Stimulated activated CD4-positive, alpha-beta T cell treated with anti-CD3 and anti-CD28 coated beads, Interleukin-1b, Interleukin-23, amount 100 ng/mL, for 24 hours (primary cell): ENCODE data around the gene HDLBP.
A peak's percentile ranks its signal among the peaks of the same experiment; 100 is the strongest.
"Not testable (repeated sequence)": the region's sequence is repeated elsewhere in the genome, so short reads cannot be mapped to it uniquely, and the experiment has no call there.

Source experiments
- DNase-seq, 4 experiments: peaks; one replicate each; pipeline ENCODE4 v3.0.0-alpha.2; 2020; ENCODE audit warnings: low read depth in 4 of 4, low spot score in 1 of 4

Gene HDLBP

DNA sequence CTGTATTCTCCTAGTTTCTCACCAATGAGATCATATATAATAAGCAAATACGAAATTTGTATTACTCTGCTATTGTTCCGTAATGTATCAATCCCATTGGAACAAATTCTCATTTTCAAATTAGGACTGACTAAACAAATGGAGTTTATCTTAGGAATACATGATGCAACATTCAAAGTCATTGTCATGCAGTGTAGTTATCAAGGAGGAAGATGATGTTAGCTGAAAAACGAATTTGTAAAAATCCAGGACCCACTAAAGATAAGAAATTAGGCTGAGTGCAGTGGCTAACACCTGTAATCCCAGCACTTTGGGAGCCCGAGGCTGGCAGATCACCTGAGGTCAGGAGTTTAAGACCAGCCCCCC lies 15.1 kb upstream of the HDLBP start:
- DNase-seq = no peak

DNA sequence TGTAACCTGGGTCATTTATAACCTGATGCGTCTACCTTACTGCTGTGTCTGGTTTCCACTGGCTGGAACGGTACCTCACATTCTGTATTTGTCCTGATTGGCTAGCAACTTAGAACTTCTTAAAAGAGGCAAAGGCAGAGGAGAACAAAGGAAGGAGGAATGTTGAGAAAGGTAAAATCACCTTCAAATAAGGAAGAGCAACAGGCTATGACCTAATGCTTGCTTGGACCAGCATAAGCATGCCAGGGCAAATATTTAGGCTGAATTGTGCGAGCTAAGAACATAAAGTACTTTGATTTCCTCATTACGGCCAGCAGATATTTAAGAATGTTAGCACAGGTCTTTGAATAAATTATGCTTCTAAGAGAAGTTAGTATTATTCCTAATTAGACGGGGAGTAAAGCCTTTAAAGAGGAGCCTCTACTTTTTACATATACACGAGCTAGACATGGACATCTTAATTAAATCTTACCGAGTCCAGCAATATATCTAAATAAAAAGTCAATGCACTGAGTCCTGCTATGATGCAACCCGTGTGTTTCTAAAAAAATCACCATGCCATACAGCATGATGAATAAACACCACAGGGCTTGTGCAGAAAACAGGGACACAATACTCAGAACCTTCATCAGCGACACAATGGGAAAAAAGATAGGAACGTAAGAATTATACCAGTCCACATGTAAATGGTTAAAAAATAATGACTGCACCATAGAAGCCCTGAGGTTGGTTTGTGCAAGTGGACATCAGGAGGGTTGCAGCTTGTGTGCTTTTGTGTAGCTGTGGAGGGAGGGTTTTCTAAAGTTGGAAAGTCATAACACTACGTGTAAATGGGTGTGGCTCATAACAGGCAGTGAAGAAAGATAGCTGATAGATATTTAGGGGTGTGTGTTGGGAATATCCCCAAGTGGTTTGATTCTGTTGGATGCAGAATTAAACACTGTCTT lies 14.5 kb upstream of the HDLBP start:
- DNase-seq = no peak

DNA sequence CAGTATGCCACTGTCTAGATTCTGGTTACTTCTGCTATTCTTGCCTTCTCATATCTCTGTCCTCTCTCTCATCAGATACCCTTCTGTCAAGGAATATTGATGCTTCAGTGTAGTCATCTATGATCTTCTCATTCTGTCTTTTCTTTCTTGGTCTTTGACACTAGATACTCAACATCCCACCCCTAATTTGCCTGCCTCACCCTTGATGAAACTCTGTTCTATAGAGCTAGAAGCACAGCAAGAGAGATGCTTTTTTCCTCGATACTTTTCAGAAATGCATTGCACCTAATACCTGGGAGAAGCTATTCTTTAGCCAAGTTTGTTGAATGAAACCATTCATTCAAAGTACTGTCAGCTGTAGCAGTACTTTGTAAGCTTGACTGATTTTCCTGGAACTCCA lies 9.8 kb upstream of the HDLBP start:
- no peak for DNase-seq

DNA sequence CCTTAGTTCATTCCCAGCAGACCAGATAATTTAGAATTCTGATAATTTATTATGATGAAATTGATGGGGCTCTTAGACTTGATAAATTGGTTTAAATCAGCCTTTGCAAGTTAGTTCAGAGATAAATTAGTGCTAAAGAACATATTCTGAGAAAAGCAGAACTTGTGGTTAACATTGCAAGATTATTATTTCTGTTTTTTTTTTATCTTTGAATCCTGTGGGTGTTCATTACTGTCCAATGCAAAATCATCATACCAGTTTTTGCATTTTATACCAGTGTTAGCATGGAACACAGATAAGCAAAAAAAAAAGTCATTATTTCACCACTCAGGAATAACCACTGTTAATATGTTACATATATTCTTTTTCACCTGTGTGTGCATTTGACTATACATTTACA lies 9.3 kb upstream of the HDLBP start:
- DNase-seq = no peak

DNA sequence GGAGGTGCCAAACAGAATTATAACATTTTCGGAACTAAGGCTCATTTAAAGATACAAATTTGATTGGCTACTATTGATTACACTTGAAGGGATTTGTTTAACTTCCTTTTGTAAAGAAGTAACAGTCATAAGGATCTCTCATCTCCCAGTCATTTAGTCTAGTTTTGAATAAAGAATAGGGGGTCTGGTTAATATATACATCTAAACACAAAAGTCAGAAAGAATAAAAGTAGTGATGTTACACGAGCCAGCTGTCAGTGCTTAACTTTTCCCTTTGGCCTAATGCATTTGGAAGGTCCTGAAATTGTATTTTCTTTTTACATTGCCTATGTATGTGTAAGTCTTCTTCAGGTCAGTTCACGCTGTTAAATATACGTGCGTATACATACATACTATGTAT lies 8.3 kb upstream of the HDLBP start:
- no peak for DNase-seq

DNA sequence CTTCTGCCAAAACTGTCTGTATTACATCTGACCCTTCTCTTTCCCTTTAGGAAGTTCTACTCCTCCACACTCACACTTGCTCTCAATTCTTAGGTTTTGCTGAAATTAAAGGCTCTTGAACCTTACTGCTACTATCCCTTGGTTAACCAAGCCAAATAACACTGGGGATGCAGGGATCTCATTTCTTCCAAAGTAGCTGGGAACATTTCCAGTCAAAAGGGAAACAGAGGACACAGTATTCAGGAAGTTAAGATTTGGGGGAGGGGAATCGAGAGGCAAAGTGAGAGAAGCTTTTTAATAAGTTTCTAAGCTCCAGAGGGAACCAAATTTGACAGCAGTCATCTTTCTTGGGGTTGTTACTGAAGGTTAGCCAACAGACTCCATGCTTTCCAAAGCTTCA lies 6.4 kb upstream of the HDLBP start:
- DNase-seq = no peak

DNA sequence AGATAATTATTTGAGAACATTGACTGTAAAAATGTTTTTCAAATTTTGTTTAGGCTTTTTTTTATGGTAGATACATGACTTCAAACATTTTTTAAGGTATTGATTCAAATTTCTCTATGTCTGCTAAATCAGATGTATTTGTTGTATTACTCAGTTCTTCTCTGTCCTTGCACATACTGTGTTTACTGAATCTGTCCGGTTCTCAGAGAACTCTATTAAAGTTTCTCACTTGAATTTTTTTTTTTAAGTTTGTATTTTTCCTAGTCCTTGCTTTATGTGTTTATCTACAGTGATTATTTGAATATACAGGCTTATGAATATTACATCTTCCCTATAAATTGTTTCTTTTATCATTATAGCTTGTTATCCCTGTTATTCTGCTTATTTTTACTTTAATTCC lies 5.6 kb upstream of the HDLBP start:
- DNase-seq = no peak

DNA sequence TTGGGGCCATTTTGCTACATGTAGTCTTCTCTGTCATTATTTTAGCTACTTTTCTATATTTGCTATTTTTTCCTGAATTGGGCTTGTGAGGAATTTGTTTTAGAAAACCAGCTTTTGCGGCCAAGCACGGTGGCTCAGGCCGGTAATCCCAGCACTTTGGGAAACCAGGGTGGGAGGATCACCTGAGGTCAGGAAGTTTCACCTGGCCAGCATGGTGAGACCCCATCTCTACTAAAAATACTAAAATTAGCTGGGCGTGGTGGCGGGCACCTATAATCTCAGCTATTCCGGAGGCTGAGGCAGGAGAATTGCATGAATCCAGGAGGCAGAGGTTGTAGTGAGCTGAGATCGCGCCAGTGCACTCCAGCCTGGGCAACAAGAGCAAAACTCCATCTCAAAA lies 4.9 kb upstream of the HDLBP start:
- no peak for DNase-seq

DNA sequence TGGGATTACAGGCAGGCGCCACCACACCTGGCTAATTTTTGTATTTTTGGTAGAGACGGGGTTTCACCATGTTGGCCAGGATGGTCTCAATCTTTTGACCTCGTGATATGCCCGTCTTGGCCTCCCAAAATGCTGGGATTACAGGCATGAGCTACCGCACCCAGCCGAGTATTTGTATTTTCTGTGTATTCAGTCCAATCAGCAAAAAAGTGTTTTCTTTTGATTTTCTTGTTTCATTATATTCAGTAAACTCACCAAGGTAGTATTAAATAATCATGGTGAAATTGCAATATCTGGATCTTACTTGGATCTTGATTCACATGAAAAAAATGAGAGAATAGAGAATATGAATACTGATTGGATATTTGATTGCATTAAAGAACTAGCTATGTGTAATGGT lies 3.4 kb upstream of the HDLBP start:
- not testable (repeated sequence) for DNase-seq

DNA sequence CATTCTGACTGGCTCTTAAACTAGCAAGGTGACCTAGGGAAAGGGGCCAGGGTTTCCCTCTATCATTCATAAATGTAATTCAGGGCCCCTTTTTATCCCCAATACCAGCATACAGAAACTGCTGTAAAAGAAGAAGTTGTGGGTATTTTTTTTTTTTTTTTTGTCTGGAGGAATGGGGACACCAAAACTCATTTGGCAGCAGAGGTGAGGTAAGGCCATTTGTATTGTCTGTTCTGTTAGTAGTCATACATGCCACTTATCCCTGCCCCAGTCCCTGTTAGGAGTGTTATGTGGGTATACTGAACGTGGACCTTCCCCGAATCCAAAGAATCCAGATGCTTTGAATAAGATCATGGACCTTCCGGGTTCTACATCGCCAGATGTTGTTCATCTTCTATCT lies 1.9 kb upstream of the HDLBP start:
- no peak for DNase-seq

DNA sequence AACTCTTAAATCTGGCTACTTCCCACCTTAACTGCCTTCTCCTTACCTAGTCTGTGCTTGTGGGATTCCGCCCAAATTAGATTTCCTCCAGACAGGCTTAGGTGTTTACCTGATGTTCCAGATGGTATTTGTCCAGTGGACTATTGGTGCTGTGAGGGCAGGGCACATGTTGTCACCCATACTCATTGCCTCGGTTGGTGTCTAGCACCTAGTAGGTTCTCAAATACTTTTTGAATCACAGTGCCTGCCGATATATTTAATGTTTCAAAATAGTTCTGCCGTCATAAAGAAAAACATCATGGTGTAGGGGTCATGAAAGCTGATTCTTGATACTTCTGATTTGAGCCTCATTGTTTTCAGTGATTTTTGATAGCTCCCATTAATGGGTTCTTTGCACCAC lies 1.4 kb upstream of the HDLBP start:
- no peak for DNase-seq

DNA sequence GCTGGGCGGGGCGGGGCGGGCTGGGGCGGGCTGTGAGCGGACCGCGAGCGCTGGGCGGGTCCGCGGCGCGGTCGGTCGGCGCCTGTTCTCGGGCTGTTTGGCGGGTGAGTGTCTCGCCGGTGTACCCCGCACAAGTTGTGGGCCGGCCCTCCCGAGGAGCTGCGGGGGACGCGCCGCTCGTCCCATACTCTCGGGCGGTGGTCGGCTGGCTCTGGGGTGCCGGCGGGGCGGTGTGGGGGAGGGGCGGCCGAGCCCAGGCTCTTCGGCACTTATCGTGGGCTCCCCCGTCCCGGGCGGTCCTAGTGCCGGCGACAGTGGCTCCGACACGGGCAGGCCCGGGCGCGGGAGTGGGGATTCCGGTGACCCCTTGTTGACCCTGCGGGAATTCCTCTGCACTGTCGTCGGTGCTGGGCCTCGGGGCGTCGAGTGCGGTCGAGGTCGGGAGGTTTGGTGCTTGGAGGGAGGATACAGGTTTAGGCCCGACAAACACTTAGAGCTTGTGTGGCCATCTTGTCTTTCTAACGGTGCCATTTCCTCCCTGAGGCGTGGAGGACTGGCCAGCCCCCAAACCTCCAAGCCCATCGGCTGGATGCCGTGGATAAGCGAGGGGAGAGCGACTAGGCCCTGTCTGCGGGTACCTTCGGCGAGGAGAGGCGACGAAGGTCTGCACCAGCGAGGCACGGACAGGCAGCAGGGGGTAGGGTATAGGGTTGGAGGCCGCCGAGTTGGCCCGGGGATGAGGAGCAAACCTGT lies 583 bp upstream of the HDLBP start, which contains the start of gene SEPTIN2:
TSS of gene SEPTIN2 (plus strand) at position 47 of the 753 bp plus-strand sequence. CDS start 8,308 bp downstream, outside the sequence.
- DNase-seq = peak; percentile 50 to 60 (median 57)

DNA sequence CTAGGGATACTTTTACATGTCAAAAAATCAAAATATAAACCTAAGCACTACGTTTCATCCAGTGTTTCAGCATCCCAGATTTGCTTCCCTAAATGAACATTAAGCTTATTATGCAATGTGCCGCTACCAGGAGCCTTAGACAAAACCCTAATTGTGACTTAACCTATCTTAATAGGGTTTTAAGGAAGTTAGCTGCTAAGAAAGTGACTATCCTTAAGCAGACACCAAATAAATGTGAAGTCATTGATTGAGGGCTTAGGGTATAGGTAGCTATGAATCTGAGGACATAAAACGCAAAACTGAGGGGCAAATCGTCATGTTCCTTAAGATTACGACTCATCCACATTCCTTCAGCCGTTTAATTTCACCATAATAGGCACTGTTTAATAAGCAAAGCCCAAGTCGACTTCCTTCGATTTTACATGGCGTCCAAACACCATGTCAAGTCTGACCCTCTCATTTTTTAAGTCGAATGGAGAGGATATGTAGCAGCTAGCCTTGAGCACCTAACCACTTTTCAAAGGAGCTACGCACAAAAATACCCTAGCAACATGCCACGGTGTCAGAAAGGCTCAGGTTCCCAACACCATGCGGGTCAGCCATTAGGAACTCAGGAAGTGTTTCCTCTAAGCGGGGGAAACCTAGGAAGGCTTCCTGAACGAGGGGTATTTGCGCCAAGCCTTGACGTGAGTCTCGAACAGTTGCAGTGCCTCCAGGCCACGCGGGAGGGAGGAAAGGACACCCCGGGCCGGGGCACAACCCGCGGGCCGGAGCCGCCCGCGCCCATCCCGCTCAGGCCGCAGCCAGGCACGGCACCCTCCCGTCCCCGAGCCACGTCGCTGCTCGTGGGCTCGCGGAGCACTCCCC lies 1.0 kb downstream of the HDLBP start:
- no peak for DNase-seq

DNA sequence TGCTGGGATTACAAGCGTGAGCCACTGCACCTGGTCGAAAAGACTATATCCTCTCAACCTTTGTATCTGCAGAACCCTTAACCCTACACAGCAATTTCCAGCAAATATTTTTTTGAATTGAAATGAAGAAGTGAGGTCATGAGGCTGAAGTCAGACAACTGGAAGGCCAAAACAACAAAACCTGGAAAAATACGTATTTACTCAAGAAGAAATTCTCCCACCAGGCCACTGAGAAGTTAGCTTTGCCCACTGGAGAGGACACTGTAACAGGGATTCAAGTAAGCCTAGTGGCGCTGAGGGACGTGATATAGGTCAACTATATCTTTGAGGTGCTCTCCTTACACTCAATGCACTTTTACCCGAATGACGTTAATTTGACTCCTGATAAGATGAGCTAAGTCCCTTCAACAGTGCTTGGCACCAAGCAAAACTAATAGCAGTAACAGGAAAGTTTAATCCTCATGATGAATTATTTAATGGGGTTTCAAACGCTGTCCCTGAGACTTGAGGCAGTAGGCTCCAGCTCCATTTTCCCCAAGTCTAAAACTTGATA lies 1.9 kb downstream of the HDLBP start:
- no peak for DNase-seq

DNA sequence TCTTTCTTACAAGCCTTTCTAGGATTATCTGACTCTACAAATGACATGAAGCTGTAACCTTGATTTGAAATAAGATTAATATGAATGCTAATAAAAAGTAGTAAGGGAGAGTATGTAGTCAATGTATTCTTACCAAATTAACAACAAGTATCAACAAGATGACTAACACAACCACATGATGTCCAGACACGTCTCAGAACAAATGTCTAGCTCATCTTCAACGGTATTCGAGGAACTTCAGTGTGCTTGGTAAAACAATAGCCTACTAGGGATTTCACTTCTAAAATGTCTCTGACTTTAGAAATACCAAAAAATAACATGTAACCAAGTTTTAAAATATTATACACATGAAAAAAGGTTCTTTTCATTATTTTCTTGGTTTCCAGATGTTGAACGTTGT lies 3.4 kb downstream of the HDLBP start:
- no peak for DNase-seq

DNA sequence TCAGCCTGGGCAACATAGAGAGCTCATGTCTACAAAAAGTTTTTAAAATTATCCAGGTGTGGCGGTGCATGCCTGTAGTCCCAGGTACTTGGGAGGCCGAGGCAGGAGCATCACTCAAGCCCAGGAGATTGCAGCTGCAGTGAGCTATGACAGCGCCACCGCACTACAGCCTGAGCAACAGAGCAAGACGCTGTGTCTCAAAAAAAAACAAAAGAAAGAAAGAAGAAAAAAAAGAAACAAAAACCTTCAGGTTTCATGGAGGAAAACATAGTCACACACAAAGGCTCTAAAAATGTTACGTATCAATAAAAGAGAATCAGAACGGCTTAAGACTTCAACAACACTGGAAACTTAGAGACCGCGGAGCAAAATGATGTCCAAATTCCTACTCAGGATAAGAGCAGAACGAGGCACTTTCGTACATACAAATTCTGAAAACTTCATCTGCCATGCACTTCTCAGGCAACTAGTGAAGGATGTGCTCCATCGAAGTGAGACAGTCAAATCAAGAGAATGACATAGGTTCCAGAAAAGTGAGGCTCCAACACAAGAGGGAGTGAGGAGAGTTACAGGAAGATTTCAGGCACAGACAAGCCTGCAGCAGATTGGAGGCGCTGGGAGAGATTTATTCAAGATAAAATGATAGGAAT lies 4.4 kb downstream of the HDLBP start:
- no peak for DNase-seq

DNA sequence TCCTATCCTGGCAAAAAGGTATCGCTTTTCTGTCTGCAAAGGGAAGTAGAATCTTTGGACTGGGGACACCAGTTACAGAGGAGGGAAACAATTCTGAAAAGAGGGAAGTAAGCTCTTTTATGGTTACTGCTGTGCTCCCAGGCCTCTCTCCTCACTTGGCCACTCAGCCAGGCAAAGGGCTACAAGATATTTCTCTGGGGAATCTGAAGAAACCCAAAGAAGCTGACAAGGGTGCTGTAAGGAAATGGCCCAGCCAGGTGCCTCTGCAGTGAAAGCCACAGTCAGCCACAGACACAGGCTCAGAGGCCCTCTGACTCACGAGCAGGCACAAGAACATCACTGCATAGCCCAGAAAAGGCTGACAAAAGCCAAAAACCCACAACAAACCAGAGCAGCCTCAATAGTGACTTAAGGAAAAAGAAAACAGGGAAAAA lies 5.8 kb downstream of the HDLBP start:
- peak in 3 of 4 experiments; percentile 23 to 48 (median 41) for DNase-seq

DNA sequence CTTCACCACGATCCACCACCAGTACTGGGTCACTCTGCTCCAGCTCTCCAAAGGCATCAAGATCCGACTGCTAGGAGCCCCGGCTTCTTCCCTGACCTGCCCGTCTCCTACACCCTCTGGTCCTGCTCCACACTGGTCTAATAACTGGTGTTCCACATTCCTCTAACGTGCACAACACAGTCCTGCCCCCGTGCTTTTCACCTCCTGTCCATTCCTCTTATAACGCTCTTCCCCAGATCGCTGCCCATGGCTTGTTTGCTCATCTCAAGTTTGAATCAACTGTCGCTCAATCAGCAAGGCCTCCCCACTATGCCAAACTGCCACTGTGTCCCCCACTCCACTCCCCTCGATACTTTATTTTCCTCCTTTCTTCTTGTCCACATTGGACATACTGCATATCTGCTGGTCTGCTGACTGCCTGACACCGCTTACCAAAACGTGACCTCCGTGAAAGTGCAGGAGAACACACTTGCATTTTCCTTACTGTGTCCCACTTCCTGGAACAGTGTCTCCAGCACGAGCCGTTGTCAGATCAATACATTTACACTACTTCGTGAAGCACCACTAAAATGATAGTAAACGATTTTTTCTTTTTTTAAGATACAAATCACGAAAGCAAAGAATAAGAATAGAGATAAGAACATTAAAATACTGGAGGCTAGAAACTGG lies 6.5 kb downstream of the HDLBP start:
- no peak for DNase-seq

DNA sequence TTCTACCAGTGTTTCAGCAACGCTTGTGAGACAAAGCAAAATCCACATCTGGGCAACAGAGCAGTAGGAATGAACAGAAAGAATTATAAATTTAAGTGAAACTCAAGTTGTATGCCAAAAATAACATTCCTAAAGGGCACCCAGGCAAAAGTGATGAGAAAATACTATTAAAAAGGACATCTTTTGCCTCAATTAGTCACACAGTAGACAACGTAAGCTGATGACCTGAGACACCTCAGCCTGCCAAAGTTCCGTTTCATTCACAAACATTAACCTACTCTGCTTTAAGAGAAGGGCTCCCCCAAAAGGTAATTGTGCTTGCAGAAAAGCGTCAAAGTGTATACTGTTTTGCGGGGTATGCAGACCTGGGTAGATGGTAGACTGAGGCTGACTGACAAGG lies 7.2 kb downstream of the HDLBP start:
- no peak for DNase-seq

DNA sequence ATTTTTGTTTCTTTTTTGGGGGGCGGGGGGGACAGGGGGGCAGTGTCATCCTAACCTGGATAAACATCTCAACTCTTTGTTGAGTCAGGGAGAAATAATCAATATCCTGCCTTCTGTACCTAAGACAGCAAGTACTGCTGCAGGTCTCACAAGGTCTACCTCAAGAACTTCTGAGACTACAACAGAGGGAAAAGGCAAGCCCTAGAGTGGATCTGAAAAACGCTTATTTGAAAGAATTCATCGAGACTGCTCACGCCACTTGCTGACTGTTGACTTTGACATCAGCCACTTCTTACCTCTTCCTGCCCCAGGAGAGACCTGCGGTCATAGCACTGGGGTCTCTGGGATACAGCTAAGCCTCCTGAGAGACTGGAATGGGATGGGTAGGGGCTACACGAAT lies 8.4 kb downstream of the HDLBP start:
- no peak for DNase-seq
